Stomach smooth muscle (tissue), 2 donors: ENCODE results near the gene SPTBN1.
"Not testable (repeated sequence)": the region's sequence is repeated elsewhere in the genome, so short reads cannot be mapped to it uniquely, and the experiment has no call there.

ENCODE experiments used
- H3K27ac ChIP-seq: one replicate; pipeline ENCODE4 v1.7.0; 2013; ENCODE audit warnings: mild to moderate bottlenecking, low read length, inconsistent platforms
- H3K27me3 ChIP-seq, 2 donors: one replicate each; pipeline ENCODE4 v1.7.0; 2013; ENCODE audit warnings: low read length in 2 of 2; ENCODE audit not compliant: insufficient read depth in 2 of 2, control insufficient read depth in 1 of 2
- H3K36me3 ChIP-seq, 2 donors: one replicate each; pipeline ENCODE4 v1.7.0; 2013; ENCODE audit warnings: low read length in 2 of 2; ENCODE audit not compliant: control insufficient read depth in 2 of 2, insufficient read depth in 2 of 2
- H3K4me1 ChIP-seq: one replicate; pipeline ENCODE4 v1.7.0; 2013; ENCODE audit warnings: low read length; ENCODE audit not compliant: control insufficient read depth, insufficient read depth
- H3K4me3 ChIP-seq, 2 donors: one replicate each; pipeline ENCODE4 v1.7.0; 2013; ENCODE audit warnings: low read length in 2 of 2
- H3K9ac ChIP-seq, 2 donors: one replicate each; pipeline ENCODE4 v1.7.0; 2013; ENCODE audit warnings: low read length in 2 of 2, mild to moderate bottlenecking in 1 of 2
- H3K9me3 ChIP-seq, 2 donors: one replicate each; pipeline ENCODE4 v1.7.0; 2013; ENCODE audit warnings: low read length in 2 of 2; ENCODE audit not compliant: control insufficient read depth in 2 of 2
- donor health status: healthy.
- donor health status: Pancreatic carcinoma.

SPTBN1 gene

GRCh38 chr2:54500404-54501205 lies 44.5 kb downstream of the SPTBN1 start:
- Histone ChIP-seq H3K9ac (no peak overlapping the region), H3K36me3 (no peaks in the 10 kb centered on the region), H3K4me3 (no peak overlapping the region), H3K9me3 (no peaks in the 10 kb centered on the region), H3K27me3 (no peaks in the 10 kb centered on the region), H3K27ac (peak overlapping the region; percentile 19), H3K4me1 (peaks cover 40% of the 10 kb centered on the region)

- Histone ChIP-seq H3K27ac (peak overlapping the region; percentile 18), H3K27me3 (no peaks in the 10 kb centered on the region), H3K9me3 (no peaks in the 10 kb centered on the region), H3K9ac (no peak overlapping the region), H3K4me1 (peaks cover 43% of the 10 kb centered on the region), H3K36me3 (no peaks in the 10 kb centered on the region), H3K4me3 (no peak overlapping the region)
Observed at GRCh38 chr2:54502731-54503130, 46.6 kb downstream of the SPTBN1 start.

- Histone ChIP-seq H3K9ac (no peak overlapping the region), H3K4me1 (peaks cover 43% of the 10 kb centered on the region), H3K27ac (no peak overlapping the region), H3K36me3 (no peaks in the 10 kb centered on the region), H3K9me3 (no peaks in the 10 kb centered on the region), H3K4me3 (no peak overlapping the region), H3K27me3 (no peaks in the 10 kb centered on the region)
Observed at GRCh38 chr2:54503192-54503591, 47.1 kb downstream of the SPTBN1 start.

- H3K4me1 ChIP-seq: peaks cover 45% of the 10 kb centered on the region
- no peaks in the 10 kb centered on the region for H3K36me3 ChIP-seq
- H3K9ac ChIP-seq: no peak overlapping the region
- H3K27ac ChIP-seq: no peak overlapping the region
- H3K27me3 ChIP-seq: no peaks in the 10 kb centered on the region
- H3K4me3 ChIP-seq: no peak overlapping the region
- H3K9me3 ChIP-seq: no peaks in the 10 kb centered on the region
Observed at GRCh38 chr2:54503828-54504227, 47.7 kb downstream of the SPTBN1 start.

GRCh38 chr2:54504866-54505265 lies 48.7 kb downstream of the SPTBN1 start:
- no peak overlapping the region for H3K27ac ChIP-seq
- H3K4me1 ChIP-seq: peaks cover 44% of the 10 kb centered on the region
- no peak overlapping the region for H3K9ac ChIP-seq

GRCh38 chr2:54508541-54508940 lies 52.4 kb downstream of the SPTBN1 start:
- Histone ChIP-seq H3K4me3 (no peak overlapping the region), H3K4me1 (peaks cover 30% of the 10 kb centered on the region), H3K27me3 (no peaks in the 10 kb centered on the region), H3K27ac (no peak overlapping the region), H3K9ac (no peak overlapping the region), H3K36me3 (no peaks in the 10 kb centered on the region), H3K9me3 (no peaks in the 10 kb centered on the region)

More at GRCh38 chr2:54504866-54505265, 48.7 kb downstream of the SPTBN1 start:
- Histone ChIP-seq H3K4me3 (no peak overlapping the region), H3K36me3 (no peaks in the 10 kb centered on the region), H3K9me3 (no peaks in the 10 kb centered on the region), H3K27me3 (no peaks in the 10 kb centered on the region)

GRCh38 chr2:54509043-54509442 lies 52.9 kb downstream of the SPTBN1 start:
- H3K9me3 ChIP-seq, H3K9ac ChIP-seq, H3K36me3 ChIP-seq, H3K27ac ChIP-seq, H3K4me3 ChIP-seq, H3K27me3 ChIP-seq: not testable (repeated sequence)
- H3K4me1 ChIP-seq: peaks cover 27% of the 10 kb centered on the region

GRCh38 chr2:54510916-54511315 lies 54.8 kb downstream of the SPTBN1 start:
- Histone ChIP-seq H3K4me3 (no peak overlapping the region), H3K36me3 (no peaks in the 10 kb centered on the region), H3K27ac (no peak overlapping the region), H3K9me3 (no peaks in the 10 kb centered on the region), H3K9ac (no peak overlapping the region), H3K27me3 (no peaks in the 10 kb centered on the region), H3K4me1 (peaks cover 24% of the 10 kb centered on the region)

- H3K36me3 ChIP-seq: no peaks in the 10 kb centered on the region
- no peak overlapping the region for H3K27ac ChIP-seq
- no peak overlapping the region for H3K4me3 ChIP-seq
- H3K9ac ChIP-seq: no peak overlapping the region
- no peaks in the 10 kb centered on the region for H3K9me3 ChIP-seq
- H3K4me1 ChIP-seq: peaks cover 21% of the 10 kb centered on the region
- no peaks in the 10 kb centered on the region for H3K27me3 ChIP-seq
Observed at GRCh38 chr2:54512183-54512582, 56.1 kb downstream of the SPTBN1 start.

- no peaks in the 10 kb centered on the region for H3K36me3 ChIP-seq
- peaks cover 21% of the 10 kb centered on the region for H3K4me1 ChIP-seq
- H3K27ac ChIP-seq: no peak overlapping the region
- H3K9ac ChIP-seq: no peak overlapping the region
- H3K9me3 ChIP-seq: no peaks in the 10 kb centered on the region
- H3K27me3 ChIP-seq: no peaks in the 10 kb centered on the region
- H3K4me3 ChIP-seq: no peak overlapping the region
Observed at GRCh38 chr2:54512663-54513362, 56.7 kb downstream of the SPTBN1 start.

- H3K9ac ChIP-seq: no peak overlapping the region
- no peak overlapping the region for H3K4me3 ChIP-seq
- H3K27me3 ChIP-seq: no peaks in the 10 kb centered on the region
- no peaks in the 10 kb centered on the region for H3K9me3 ChIP-seq
- H3K4me1 ChIP-seq: peaks cover 21% of the 10 kb centered on the region
- no peaks in the 10 kb centered on the region for H3K36me3 ChIP-seq
- H3K27ac ChIP-seq: no peak overlapping the region
Observed at GRCh38 chr2:54513363-54513715, 57.2 kb downstream of the SPTBN1 start.
